Measurements from ENCODE around the gene PLEKHG2.
"Not testable (repeated sequence)": the region's sequence is repeated elsewhere in the genome, so short reads cannot be mapped to it uniquely, and the experiment has no call there.

The PLEKHG2 gene, protein sequence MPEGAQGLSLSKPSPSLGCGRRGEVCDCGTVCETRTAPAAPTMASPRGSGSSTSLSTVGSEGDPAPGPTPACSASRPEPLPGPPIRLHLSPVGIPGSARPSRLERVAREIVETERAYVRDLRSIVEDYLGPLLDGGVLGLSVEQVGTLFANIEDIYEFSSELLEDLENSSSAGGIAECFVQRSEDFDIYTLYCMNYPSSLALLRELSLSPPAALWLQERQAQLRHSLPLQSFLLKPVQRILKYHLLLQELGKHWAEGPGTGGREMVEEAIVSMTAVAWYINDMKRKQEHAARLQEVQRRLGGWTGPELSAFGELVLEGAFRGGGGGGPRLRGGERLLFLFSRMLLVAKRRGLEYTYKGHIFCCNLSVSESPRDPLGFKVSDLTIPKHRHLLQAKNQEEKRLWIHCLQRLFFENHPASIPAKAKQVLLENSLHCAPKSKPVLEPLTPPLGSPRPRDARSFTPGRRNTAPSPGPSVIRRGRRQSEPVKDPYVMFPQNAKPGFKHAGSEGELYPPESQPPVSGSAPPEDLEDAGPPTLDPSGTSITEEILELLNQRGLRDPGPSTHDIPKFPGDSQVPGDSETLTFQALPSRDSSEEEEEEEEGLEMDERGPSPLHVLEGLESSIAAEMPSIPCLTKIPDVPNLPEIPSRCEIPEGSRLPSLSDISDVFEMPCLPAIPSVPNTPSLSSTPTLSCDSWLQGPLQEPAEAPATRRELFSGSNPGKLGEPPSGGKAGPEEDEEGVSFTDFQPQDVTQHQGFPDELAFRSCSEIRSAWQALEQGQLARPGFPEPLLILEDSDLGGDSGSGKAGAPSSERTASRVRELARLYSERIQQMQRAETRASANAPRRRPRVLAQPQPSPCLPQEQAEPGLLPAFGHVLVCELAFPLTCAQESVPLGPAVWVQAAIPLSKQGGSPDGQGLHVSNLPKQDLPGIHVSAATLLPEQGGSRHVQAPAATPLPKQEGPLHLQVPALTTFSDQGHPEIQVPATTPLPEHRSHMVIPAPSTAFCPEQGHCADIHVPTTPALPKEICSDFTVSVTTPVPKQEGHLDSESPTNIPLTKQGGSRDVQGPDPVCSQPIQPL (N-terminal part only)

DNA sequence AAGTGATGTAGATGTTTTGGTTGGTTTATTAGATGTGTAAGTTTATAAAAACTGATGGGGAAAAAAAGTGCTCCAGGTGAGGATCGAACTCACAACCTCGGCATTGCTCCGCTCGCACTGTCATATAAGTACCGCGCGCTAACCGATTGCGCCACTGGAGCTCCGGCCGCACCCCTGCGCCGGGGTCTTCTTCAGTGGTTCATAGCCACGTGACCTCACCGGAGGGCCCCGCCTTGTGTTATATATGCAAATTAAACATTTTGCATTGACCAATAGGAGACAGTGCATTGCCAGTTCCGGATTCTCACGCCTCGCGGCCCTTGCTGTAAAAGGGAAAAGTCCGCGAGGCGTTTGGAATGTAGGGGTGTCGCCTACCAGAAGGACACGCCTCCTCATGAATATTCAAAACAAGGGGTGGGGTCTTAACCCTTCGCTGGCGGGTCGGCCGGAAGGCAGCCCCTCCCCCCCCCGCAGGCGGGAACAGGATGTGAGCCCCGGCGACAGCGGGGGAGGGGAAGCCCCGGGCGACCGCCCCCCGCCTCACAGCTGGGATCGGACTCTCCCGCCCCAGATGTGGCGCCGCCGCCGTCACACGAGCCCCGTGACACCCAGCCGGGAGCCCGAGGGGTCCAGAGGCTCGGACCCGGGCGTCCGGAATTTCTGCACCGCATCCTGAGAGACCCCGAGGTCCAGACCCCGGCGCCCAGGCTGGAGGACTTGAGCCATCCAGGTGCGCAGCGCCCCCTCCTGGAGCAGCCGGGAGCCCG is at the start of gene PLEKHG2:
PLEKHG2 (plus strand) TSS at position 570 of the 767 bp plus-strand sequence. CDS start 1,418 bp downstream, outside the sequence.
- DNase-seq, result peak; percentile 100

DNA sequence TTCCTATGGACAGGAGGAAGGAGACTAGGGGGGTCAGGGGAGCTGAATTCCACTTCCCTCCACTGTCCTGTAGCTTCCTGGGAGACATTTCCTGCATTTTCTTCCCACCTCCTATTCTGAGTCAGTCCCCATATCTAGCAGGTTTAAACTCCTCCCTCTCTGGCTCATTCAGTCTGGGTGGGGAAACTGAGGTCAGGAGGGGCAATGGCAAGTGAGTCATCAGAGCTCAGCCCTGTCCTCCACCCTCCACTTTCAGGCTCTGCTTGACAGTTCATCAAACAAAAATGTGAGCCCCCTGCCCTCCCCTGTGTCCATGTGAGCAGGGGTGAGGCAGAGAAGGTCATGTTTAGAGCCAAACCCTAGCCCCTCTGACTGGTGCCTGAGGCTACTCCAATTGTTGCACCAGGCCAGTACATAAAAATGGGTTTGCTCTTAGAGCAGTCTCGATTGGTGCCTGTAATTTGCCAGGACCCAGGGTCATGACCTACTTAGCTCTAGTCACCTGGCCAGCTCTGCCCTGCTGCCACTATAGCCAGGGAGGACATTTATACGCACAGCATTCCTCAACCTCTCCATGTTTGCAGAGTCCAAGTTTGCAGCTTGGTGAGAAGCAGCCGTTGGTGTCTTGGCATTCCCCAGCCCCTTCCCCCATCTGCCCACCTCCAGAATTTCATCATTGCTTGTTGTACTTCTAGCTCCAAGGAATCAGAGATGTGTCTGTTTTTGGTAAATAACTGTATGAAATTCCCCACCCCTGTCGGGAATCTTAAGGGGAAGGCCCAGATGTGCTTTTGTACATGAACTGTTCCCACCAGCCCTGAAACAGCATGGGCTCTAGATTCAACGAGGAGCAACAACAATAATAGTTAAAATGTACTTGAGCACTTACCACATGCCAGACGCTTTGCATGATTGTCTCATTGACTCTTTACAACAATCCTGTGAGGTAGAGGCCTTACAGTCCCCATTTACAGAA is 49.5 kb upstream of the PLEKHG2 start:
- no peak for DNase-seq

DNA sequence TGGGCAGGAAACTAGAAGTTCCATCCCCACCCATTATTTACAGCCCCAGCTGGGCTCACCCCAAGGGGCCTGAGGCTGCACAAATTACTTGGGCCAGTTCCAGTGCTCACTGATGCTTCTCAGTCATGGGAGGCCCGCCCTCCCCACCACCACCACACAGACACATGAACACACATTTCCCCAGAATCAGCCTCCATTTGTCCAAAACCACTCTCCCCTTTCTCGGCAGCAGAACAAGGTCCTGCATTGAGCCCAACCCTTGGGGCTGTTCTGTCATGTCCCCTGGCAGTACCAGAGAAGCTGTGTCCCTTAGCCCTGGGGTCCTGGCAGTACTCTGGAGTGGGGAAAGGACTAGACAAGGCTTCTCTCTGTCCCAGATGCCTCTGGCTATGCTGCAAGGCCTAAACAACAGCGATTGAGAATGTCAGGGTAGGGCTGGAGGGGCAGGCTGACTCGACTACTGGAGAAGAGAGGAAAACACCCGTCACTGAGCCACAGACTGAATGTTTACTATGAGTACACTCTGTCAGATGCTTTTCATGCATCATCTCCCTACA is 48.5 kb upstream of the PLEKHG2 start:
- no peak for DNase-seq

- DNase-seq, result no peak
These were observed 46.9 kb upstream of the PLEKHG2 start for GRCh38 chr19:39365531-39365930.

DNA sequence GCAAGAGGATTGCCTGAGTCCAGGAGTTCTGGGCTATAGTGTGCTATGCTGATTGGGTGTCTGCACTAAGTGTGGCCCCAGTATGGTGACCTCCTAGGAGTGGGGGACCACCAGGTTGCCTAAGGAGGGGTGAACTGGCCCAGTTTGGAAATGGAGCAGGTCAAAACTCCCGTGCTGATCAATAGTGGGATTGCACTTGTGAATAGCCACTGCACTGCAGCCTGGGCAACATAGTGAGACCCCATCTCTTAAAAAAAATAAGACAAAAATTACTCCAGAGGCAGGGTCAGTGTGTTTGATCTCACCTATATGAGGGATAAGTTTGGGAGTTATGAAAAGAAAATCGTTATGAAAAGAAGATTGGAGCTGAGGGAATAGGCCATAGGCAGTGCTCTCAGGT is 43.3 kb upstream of the PLEKHG2 start:
- no peak for DNase-seq

DNA sequence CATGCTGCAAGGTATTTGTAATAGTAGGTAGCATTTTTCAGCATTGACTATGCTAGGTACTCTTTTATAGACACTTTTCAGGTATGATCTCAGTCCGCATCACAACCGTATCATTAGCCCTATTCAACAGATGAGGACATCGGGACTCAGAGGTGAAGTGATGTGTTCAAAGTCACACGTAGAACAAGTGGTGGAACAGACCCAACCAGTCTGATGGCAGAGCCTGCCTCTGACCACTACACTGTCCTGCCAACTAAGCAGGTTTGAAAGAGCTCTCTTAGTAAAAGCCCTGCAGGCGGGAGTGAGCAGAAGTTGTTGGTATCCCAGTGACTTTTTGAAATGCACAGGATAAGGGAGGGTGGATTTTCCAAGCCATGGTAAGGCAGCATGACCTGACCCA is 41.7 kb upstream of the PLEKHG2 start:
- no peak for DNase-seq

GRCh38 chr19:39372047-39372802 is 40.2 kb upstream of the PLEKHG2 start:
- DNase-seq, result no peak

GRCh38 chr19:39372941-39373340 is 39.5 kb upstream of the PLEKHG2 start:
- no peak for DNase-seq

- DNase-seq, result no peak
These were observed 36.5 kb upstream of the PLEKHG2 start for GRCh38 chr19:39375929-39376328.

- DNase-seq, result no peak
These were observed 34.8 kb upstream of the PLEKHG2 start for GRCh38 chr19:39377373-39378362.

DNA sequence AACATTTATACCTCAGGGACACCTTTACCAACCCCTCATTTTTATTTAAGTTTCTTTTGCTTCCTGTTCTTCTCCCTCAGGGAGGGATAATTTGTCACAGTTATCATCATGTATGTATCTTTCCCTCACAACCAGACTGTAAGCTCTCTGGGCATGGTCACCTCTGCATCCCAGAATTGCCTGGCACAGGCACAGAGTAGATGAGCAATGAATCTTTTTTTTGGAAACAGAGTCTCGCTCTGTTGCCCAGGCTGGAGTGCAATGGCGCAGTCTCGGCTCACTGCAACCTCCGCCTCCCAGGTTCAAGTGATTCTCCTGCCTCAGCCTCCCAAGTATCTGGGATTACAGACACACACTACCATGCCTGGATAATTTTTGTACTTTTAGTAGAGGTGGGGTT is 33.1 kb upstream of the PLEKHG2 start:
- DNase-seq, result not testable (repeated sequence)

DNA sequence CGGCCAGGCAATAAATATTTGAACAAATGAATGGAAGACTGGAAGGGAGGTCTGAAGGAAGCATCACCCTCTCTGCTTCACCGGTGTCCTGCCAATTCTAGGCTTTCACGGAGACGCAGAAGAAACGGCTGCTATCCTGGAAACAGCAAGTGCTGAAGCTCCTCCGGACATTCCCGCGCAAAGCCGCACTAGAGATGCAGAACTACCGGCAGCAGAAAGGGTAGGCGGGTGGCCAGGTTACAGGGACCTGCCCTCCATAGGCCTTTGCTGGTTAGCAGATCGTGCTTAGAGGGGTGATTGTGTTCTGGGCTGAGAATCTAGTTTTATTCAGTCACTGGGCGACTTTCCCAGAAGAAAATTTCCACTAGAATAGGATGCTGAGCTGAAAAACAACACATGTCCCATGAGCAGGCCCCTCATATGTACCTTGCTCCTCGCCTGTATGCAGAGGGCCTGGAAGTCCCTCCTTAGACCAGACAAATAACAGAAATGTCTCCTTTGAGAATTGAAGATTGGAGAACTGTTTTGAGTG is 32.5 kb upstream of the PLEKHG2 start:
- DNase-seq, result no peak

GRCh38 chr19:39380521-39381502 is 31.7 kb upstream of the PLEKHG2 start:
- no peak for DNase-seq

- no peak for DNase-seq
These were observed 30.4 kb upstream of the PLEKHG2 start for GRCh38 chr19:39381910-39382611.

DNA sequence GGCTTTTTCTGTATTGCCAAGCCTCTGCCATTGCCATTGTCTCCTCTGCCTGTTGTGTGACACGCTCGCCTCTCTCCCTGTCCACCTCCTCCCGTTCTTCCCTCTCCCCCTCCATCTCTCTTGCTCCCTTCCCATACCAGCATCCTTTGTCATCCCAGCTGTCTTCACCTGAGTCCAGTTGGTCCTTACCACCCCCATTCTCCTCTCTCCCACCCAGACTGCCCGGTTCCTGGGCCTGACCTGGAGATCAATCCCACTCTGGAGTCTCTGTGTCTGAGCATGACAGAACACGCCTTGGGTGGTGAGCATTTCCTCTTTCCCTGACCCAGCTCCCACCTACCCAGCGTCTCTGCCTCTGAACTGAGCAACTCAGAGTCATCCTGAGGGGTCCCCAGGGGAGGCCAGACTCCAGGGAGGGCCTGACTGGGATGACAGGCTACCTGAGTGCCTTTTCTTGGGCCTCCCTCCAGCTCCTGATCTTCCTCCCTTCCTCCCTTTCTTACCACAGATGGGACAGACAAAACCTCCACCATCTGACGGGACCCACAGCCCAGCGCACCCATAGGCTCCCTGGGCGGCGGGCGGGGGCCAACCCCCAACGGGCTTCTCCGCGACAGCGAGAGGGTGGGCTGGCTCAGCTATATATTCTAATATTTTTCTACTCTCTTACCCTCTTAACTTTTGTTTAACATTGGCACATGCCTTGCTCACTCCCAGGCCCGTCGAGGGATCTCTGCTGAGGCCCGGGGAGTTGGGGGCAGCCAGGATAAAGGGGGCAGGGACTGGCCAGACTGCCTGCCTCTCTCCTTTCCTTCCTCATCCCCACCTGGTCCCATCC is 29.3 kb upstream of the PLEKHG2 start:
- no peak for DNase-seq
